IMR-90 (cell line): ENCODE results near the gene ADAMTS17. TPM values are rescaled to one million over a fixed set of nuclear protein-coding genes. Genes with fewer than 3 reads are reported as not detected.

Source experiments
- ATAC-seq: fragments of 200-7000 bp; cut with Tn5 transposase; 2 replicates; pipeline ENCODE4 v1.9.1; 2020; ENCODE audit warnings: low read depth, mild to moderate bottlenecking, moderate library complexity
- BruUV-seq: library from RNA; stranded (reverse); fragments of 400-500 nt; replicated peaks from 2 replicates; lab custom pipeline; 2021; lab: Mats Ljungman, UMichigan
- CTCF ChIA-PET: fragments of 300-600 bp; formaldehyde crosslinking; extraction: SDS; loops from one replicate; lab custom pipeline; 2021; ENCODE audit warnings: antibody characterized with exemption; lab: Yijun Ruan, JAX
- POLR2A ChIA-PET: fragments of 300-600 bp; sonication (Branson Sonifier 250); formaldehyde crosslinking; loops from one replicate; lab custom pipeline; 2022; ENCODE audit warnings: antibody characterized with exemption; ENCODE audit not compliant: unreplicated experiment; lab: Charles Lee
- DNase-seq: peaks from one replicate; pipeline ENCODE4 v3.0.0; 2013
- H2AFZ ChIP-seq: replicated peaks from 2 replicates; pipeline ENCODE3; 2013; ENCODE audit warnings: low read length, mild to moderate bottlenecking; ENCODE audit not compliant: poor library complexity
- H2AK5ac ChIP-seq: 2 replicates; pipeline ENCODE4 v1.6.1; 2013; ENCODE audit warnings: low read depth, low read length, inconsistent platforms
- H2AK9ac ChIP-seq: replicated peaks from 2 replicates; pipeline ENCODE3; 2013; ENCODE audit warnings: mild to moderate bottlenecking, low read depth, low read length, moderate library complexity; ENCODE audit not compliant: poor library complexity
- H2BK120ac ChIP-seq: 2 replicates; pipeline ENCODE4 v1.6.1; 2013; ENCODE audit warnings: low read depth, low read length, inconsistent platforms
- H2BK15ac ChIP-seq: 3 replicates; pipeline ENCODE4 v1.6.1; 2013; ENCODE audit warnings: low read depth, low read length, inconsistent platforms
- H2BK20ac ChIP-seq: 2 replicates; pipeline ENCODE4 v1.6.1; 2013; ENCODE audit warnings: low read depth, mild to moderate bottlenecking, inconsistent platforms, low read length, moderate library complexity
- H2BK5ac ChIP-seq: 2 replicates; pipeline ENCODE4 v1.6.1; 2013; ENCODE audit warnings: mild to moderate bottlenecking, low read depth, low read length, inconsistent platforms; ENCODE audit not compliant: poor library complexity, severe bottlenecking
- H3K14ac ChIP-seq: replicated peaks from 2 replicates; pipeline ENCODE4 v1.6.1; 2013; ENCODE audit warnings: low read depth, low read length, inconsistent platforms
- H3K18ac ChIP-seq: 2 replicates; pipeline ENCODE4 v1.6.1; 2013; ENCODE audit warnings: low read depth, low read length, control low read depth
- H3K23ac ChIP-seq: 2 replicates; pipeline ENCODE4 v1.6.1; 2013; ENCODE audit warnings: low read depth, low read length, inconsistent platforms
- H3K27ac ChIP-seq: 2 replicates; pipeline ENCODE4 v1.5.1; 2013; ENCODE audit warnings: mild to moderate bottlenecking, control low read depth, low read length; ENCODE audit not compliant: insufficient read depth
- H3K27me3 ChIP-seq: 2 replicates; pipeline ENCODE4 v1.6.1; 2013; ENCODE audit warnings: low read length; ENCODE audit not compliant: control insufficient read depth, insufficient read depth
- H3K36me3 ChIP-seq: 2 replicates; pipeline ENCODE4 v1.6.1; 2013; ENCODE audit warnings: low read length, mixed read lengths; ENCODE audit not compliant: control insufficient read depth, insufficient read depth
- H3K4ac ChIP-seq: 2 replicates; pipeline ENCODE4 v1.6.1; 2013; ENCODE audit warnings: low read depth, low read length, inconsistent platforms
- H3K4me1 ChIP-seq: 2 replicates; pipeline ENCODE4 v1.6.1; 2013; ENCODE audit warnings: low read length, mixed read lengths; ENCODE audit not compliant: control insufficient read depth, insufficient read depth
- H3K4me2 ChIP-seq: 2 replicates; pipeline ENCODE4 v1.6.1; 2013; ENCODE audit warnings: low read depth, mild to moderate bottlenecking, control low read depth, low read length, moderate library complexity
- H3K4me3 ChIP-seq: 2 replicates; pipeline ENCODE4 v1.5.1; 2013; ENCODE audit warnings: low read depth, mild to moderate bottlenecking, control low read depth, low read length, moderate library complexity; ENCODE audit not compliant: insufficient read depth
- H3K56ac ChIP-seq: 2 replicates; pipeline ENCODE4 v1.6.1; 2013; ENCODE audit warnings: low read length, inconsistent platforms; ENCODE audit not compliant: insufficient read depth; ENCODE audit errors: extremely low read depth
- H3K79me1 ChIP-seq, 2 experiments: 2 replicates each; pipeline ENCODE4 v1.6.1; 2013; ENCODE audit warnings: low read length in 2 of 2, inconsistent platforms in 1 of 2, low read depth in 1 of 2
- H3K9ac ChIP-seq: 2 replicates; pipeline ENCODE4 v1.6.1; 2013; ENCODE audit warnings: low read depth, low read length, control low read depth
- H3K9me1 ChIP-seq: 2 replicates; pipeline ENCODE4 v1.6.1; 2013; ENCODE audit warnings: low read length, inconsistent platforms; ENCODE audit not compliant: insufficient read depth
- H3K9me3 ChIP-seq: 2 replicates; pipeline ENCODE4 v1.6.1; 2013; ENCODE audit warnings: low read length; ENCODE audit not compliant: control insufficient read depth, insufficient read depth
- H4K20me1 ChIP-seq: 2 replicates; pipeline ENCODE4 v1.6.1; 2013; ENCODE audit warnings: low read length, inconsistent platforms; ENCODE audit not compliant: insufficient read depth
- H4K5ac ChIP-seq: 2 replicates; pipeline ENCODE4 v1.6.1; 2013; ENCODE audit warnings: mild to moderate bottlenecking, low read depth, low read length, control low read depth
- H4K8ac ChIP-seq, 2 experiments: 2 replicates each; pipeline ENCODE4 v1.6.1; 2013; ENCODE audit warnings: low read depth in 2 of 2, low read length in 2 of 2, control low read depth in 1 of 2, inconsistent platforms in 1 of 2
- H4K91ac ChIP-seq: 2 replicates; pipeline ENCODE4 v1.6.1; 2013; ENCODE audit warnings: low read depth, low read length, inconsistent platforms; ENCODE audit not compliant: insufficient read depth
- CHD1 ChIP-seq: IDR thresholded peaks from 2 replicates; pipeline ENCODE4 v1.6.1; 2012; ENCODE audit warnings: low read depth, low read length, improper control_type of control experiment
- MXI1 ChIP-seq: IDR thresholded peaks from 2 replicates; pipeline ENCODE4 v1.6.1; 2012; ENCODE audit warnings: low read depth, mild to moderate bottlenecking, low read length, moderate library complexity, borderline replicate concordance
- WGBS, 2 experiments: methylation state at CpG; one replicate each; pipeline versions ENCODE4 v1.1.5 to v1.1.7; 2013; ENCODE audit warnings: missing lambda C conversion rate in 2 of 2; ENCODE audit not compliant: insufficient read length in 1 of 2; ENCODE audit errors: extremely low coverage in 2 of 2; 5-methylcytosine and 5-hydroxymethylcytosine counted together
- dilution Hi-C: fragments of 300-500 bp; cut with HindIII; formaldehyde crosslinking; loops from one replicate; pipeline ENCODE4 v1.14.3; 2018; ENCODE audit warnings: low sequenced_read_pairs; ENCODE audit not compliant: unreplicated experiment
- in situ Hi-C: fragments of 300-500 bp; cut with MboI; formaldehyde crosslinking; loops from 3 replicates; pipeline ENCODE4 v1.14.3; 2019; ENCODE audit warnings: low sequenced_read_pairs, inconsistent platforms, mixed read lengths
- intact Hi-C: fragments of 100-400 bp; cut with micrococcal nuclease; formaldehyde crosslinking; loops from 2 replicates; pipeline ENCODE4 v1.10.0; 2022
- polyA plus RNA-seq, 3 experiments: library from polyadenylated mRNA; depleted of rRNA; stranded (reverse); fragments of >200 nt; gene quantifications; 2 replicates each; pipeline ENCODE4 v1.2.3, GENCODE V29; 2012; ENCODE audit warnings: low replicate concordance in 1 of 3
- total RNA-seq: library from RNA; depleted of rRNA; stranded (reverse); fragments of >200 nt; gene quantifications from 2 replicates; pipeline ENCODE4 v1.2.3, GENCODE V29; 2012
- TF ChIP-seq, protein P1 (sequence below): fragments of 150-350 bp; IDR thresholded peaks from 2 replicates; pipeline ENCODE4 v1.6.1; 2017; ENCODE audit warnings: mild to moderate bottlenecking, antibody characterized with exemption, low read length, low read depth

The ADAMTS17 gene
- total and polyA plus RNA-seq, 2 of the 4 experiments (the other 2 are of a cell fraction) = 0.03 TPM; not detected in 1

DNA sequence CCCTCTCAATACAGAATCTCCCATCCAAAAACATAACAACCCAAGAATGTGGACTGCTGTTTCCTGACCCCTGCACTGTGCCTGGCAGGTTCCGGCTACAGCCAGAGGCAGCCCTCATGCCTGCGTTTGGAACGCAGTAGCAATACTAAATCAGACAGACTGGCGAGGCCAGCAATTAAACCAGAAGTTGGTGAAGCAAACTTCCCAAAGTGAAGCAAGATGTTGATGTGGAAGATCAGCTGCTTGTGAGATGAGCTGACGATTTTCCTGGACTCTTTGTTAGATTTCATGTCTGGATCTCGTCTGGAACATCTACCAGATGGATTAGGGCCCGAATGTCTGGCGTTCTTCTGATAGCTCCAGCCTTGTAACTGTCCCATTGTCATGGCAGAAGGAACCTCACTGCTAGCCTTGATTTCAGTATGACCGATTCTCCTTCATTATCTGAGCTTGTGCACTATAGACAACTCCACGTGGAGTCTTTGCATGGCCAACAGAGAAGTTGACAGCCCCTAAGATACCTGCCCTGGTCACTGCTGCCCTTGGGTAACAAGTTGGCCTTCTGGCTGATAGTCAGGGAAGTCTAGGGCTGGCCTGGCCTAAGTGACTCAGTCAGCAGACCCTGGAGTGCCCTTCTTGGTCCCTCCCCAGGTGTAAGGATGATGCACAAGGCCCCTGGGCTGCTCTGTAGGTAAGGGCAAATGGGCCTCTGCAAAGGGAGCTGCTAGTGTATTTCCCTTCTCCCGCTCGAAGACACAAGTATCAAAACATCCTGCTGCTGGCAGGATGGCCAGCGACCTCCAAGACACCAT, 126.5 kb downstream of the ADAMTS17 start:
- Histone ChIP-seq H4K5ac (no peak overlapping the region), H3K18ac (no peak overlapping the region), H3K27ac (no peak overlapping the region), H3K14ac (no peak overlapping the region), H2BK15ac (no peak overlapping the region), H3K4me3 (no peak overlapping the region), H4K20me1 (no peaks in the 10 kb centered on the region), H2BK5ac (no peak overlapping the region), H2AFZ (no peak overlapping the region), H3K9me1 (no peaks in the 10 kb centered on the region), H3K9me3 (peaks cover 21% of the 10 kb centered on the region), H3K56ac (no peak overlapping the region), H4K91ac (no peak overlapping the region), H4K8ac (no peak overlapping the region), H3K4ac (no peak overlapping the region), H3K36me3 (no peaks in the 10 kb centered on the region), H2AK5ac (no peak overlapping the region), H3K4me2 (no peak overlapping the region), H2BK120ac (no peak overlapping the region), H3K79me1 (no peaks in the 10 kb centered on the region), H3K27me3 (no peaks in the 10 kb centered on the region), H3K4me1 (no peaks in the 10 kb centered on the region), H2AK9ac (no peak overlapping the region), H3K23ac (no peak overlapping the region), H2BK20ac (no peak overlapping the region), H3K9ac (no peak overlapping the region)
- dilution Hi-C loops = no loop called here
- ATAC-seq (no peak), DNase-seq (no peak)
- intact Hi-C loops = no loop called here
- BruUV-seq = no TSS peak
- CTCF ChIA-PET = interaction anchor here (0.6 kb wide), 1 partner anchor 1107 kb away, joined by 3 read pairs; no protein-coding TSS in a partner anchor
- no peak for TF ChIP-seq CHD1
- TF ChIP-seq, protein P1, sequence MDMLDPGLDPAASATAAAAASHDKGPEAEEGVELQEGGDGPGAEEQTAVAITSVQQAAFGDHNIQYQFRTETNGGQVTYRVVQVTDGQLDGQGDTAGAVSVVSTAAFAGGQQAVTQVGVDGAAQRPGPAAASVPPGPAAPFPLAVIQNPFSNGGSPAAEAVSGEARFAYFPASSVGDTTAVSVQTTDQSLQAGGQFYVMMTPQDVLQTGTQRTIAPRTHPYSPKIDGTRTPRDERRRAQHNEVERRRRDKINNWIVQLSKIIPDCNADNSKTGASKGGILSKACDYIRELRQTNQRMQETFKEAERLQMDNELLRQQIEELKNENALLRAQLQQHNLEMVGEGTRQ = no peak
- TF ChIP-seq MXI1 = no peak
- 25% methylated on average over 7 of the region's 13 CpGs; no CpG with 5 or more reads in 1 of the 2 experiments for WGBS, 2 experiments
- POLR2A ChIA-PET = no interaction called here
- in situ Hi-C loops = no loop called here
